ENCODE measurements around the gene SHC4.

Gene SHC4

GRCh38 chr15:48904758-48905157, 59.0 kb downstream of the SHC4 start:
- no peak for DNase-seq (ENCODE audit: low spot score)
- no peak for TF ChIP-seq CTCF (IDR thresholded peaks at IDR 0.05; ENCODE audit: borderline replicate concordance, control extremely low read depth, extremely low read depth, insufficient read depth, missing control alignments)
- in situ Hi-C loops (cut with MboI; ENCODE audit: low sequenced_read_pairs, unreplicated experiment), result no loop called here

GRCh38 chr15:48899793-48900192, 63.9 kb downstream of the SHC4 start:
- no peak for DNase-seq (ENCODE audit: low spot score)
- in situ Hi-C loops (cut with MboI; ENCODE audit: low sequenced_read_pairs, unreplicated experiment), result no loop called here
- no peak for TF ChIP-seq CTCF (IDR thresholded peaks at IDR 0.05; ENCODE audit: borderline replicate concordance, control extremely low read depth, extremely low read depth, insufficient read depth, missing control alignments)

GRCh38 chr15:48898446-48898845, 65.3 kb downstream of the SHC4 start:
- DNase-seq (ENCODE audit: low spot score), result no peak
- in situ Hi-C loops (cut with MboI; ENCODE audit: low sequenced_read_pairs, unreplicated experiment), result no loop called here
- TF ChIP-seq CTCF (IDR thresholded peaks at IDR 0.05; ENCODE audit: borderline replicate concordance, control extremely low read depth, extremely low read depth, insufficient read depth, missing control alignments), result no peak

GRCh38 chr15:48898032-48898431, 65.7 kb downstream of the SHC4 start:
- DNase-seq (ENCODE audit: low spot score), result no peak
- in situ Hi-C loops (cut with MboI; ENCODE audit: low sequenced_read_pairs, unreplicated experiment), result no loop called here
- no peak for TF ChIP-seq CTCF (IDR thresholded peaks at IDR 0.05; ENCODE audit: borderline replicate concordance, control extremely low read depth, extremely low read depth, insufficient read depth, missing control alignments)

- in situ Hi-C loops (cut with MboI; ENCODE audit: low sequenced_read_pairs, unreplicated experiment), result no loop called here
- TF ChIP-seq CTCF (IDR thresholded peaks at IDR 0.05; ENCODE audit: borderline replicate concordance, control extremely low read depth, extremely low read depth, insufficient read depth, missing control alignments), result no peak
- DNase-seq (ENCODE audit: low spot score), result peak; percentile 29
These were observed 66.6 kb downstream of the SHC4 start for GRCh38 chr15:48896869-48897814.

- no peak for TF ChIP-seq CTCF (IDR thresholded peaks at IDR 0.05; ENCODE audit: borderline replicate concordance, control extremely low read depth, extremely low read depth, insufficient read depth, missing control alignments)
- in situ Hi-C loops (cut with MboI; ENCODE audit: low sequenced_read_pairs, unreplicated experiment), result no loop called here
- DNase-seq (ENCODE audit: low spot score), result no peak
These were observed 70.4 kb downstream of the SHC4 start for GRCh38 chr15:48893311-48893710.
